ENCODE data around the gene EDEM3.

DNA sequence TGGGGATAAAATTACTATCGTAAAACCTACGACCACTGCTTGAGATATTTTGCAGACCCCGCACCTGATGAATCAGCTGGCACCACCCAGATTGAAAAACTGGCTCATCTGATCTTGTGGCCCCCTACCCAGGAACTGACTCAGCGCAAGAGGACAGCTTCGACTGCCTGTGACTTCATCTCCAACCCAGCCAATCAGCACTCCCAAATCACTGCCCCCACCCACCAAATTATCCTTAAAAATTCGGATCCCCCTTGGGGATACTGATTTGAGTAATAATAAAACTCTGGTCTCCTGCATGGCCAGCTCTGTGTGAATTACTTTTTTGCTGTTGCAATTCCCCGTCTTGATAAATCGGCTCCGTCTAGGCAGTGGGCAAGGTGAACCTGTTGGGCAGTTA is 81.4 kb downstream of the EDEM3 start:
- no peak for TF ChIP-seq CTCF (IDR thresholded peaks at IDR 0.05; ENCODE audit: low read depth, low read length, missing input control)
- TF ChIP-seq GABPA (IDR thresholded peaks at IDR 0.05 in 1 of 2, conservative IDR thresholded peaks at IDR 0.05 in 1 of 2): no peak
- no peak for TF ChIP-seq FOXA1 (IDR thresholded peaks at IDR 0.05)
- no peak for TF ChIP-seq MAX (IDR thresholded peaks at IDR 0.05)
- TF ChIP-seq, protein P1, sequence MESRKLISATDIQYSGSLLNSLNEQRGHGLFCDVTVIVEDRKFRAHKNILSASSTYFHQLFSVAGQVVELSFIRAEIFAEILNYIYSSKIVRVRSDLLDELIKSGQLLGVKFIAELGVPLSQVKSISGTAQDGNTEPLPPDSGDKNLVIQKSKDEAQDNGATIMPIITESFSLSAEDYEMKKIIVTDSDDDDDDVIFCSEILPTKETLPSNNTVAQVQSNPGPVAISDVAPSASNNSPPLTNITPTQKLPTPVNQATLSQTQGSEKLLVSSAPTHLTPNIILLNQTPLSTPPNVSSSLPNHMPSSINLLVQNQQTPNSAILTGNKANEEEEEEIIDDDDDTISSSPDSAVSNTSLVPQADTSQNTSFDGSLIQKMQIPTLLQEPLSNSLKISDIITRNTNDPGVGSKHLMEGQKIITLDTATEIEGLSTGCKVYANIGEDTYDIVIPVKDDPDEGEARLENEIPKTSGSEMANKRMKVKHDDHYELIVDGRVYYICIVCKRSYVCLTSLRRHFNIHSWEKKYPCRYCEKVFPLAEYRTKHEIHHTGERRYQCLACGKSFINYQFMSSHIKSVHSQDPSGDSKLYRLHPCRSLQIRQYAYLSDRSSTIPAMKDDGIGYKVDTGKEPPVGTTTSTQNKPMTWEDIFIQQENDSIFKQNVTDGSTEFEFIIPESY (IDR thresholded peaks at IDR 0.05): no peak

Measured in liver (tissue), 3 donors.